B cell (primary cell): Measurements from ENCODE around the gene DTNBP1. TPM values are rescaled to one million over a fixed set of nuclear protein-coding genes. Genes with fewer than 3 reads are reported as not detected.
A peak's percentile ranks its signal among the peaks of the same experiment; 100 is the strongest.

Experiments
- ATAC-seq: fragments of 200-7000 bp; cut with Tn5 transposase; one replicate; pipeline ENCODE4 v1.10.0; 2021; ENCODE audit warnings: low read depth, mild to moderate bottlenecking, moderate number of reproducible peaks, moderate library complexity
- CTCF ChIA-PET: fragments of 350-600 bp; sonication (Branson Sonifier 250); formaldehyde crosslinking; loops from one replicate; lab custom pipeline; 2021; ENCODE audit warnings: antibody characterized with exemption, inconsistent platforms; lab: Charles Lee
- POLR2A ChIA-PET: fragments of 350-600 bp; sonication (Branson Sonifier 250); formaldehyde crosslinking; loops from one replicate; lab custom pipeline; 2021; ENCODE audit warnings: antibody characterized with exemption; lab: Charles Lee
- DNase-seq: peaks from one replicate; pipeline ENCODE4 v3.0.0; 2013
- H2AFZ ChIP-seq: 2 replicates; pipeline ENCODE4 v1.6.1; 2012; ENCODE audit warnings: mild to moderate bottlenecking, low read depth, low read length; ENCODE audit not compliant: insufficient read depth, poor library complexity, severe bottlenecking
- H3K27ac ChIP-seq, 2 donors: 1 replicate in 1 of 2; 2 replicates in 1 of 2; pipeline ENCODE4 v1.5.1; 2012 to 2013; ENCODE audit warnings: low read length in 2 of 2, mild to moderate bottlenecking in 2 of 2, moderate library complexity in 1 of 2
- H3K27me3 ChIP-seq, 4 experiments: fragments of 200-600 bp in 1 of 4; sonication (generic) in 1 of 4; replicated peaks in 1 of 4; 1 replicate in 2 of 4; 2 replicates in 2 of 4; pipeline versions ENCODE4 v1.6.1 to v1.7.0; 2013 to 2016; ENCODE audit warnings: low read length in 3 of 4, mild to moderate bottlenecking in 2 of 4, mixed read lengths in 1 of 4, moderate library complexity in 1 of 4; ENCODE audit not compliant: insufficient read depth in 4 of 4, control insufficient read depth in 3 of 4; ENCODE audit errors: control extremely low read depth in 1 of 4
- H3K36me3 ChIP-seq, 2 experiments: replicated peaks in 1 of 2; 1 replicate in 1 of 2; 2 replicates in 1 of 2; pipeline versions ENCODE4 v1.6.1 to v1.7.1; 2013; ENCODE audit warnings: low read length in 1 of 2; ENCODE audit not compliant: insufficient read depth in 2 of 2, control insufficient read depth in 1 of 2; ENCODE audit errors: control extremely low read depth in 1 of 2, extremely low read depth in 1 of 2
- H3K4me1 ChIP-seq, 2 donors: fragments of 200-600 bp in 1 of 2; sonication (generic) in 1 of 2; 1 replicate in 1 of 2; 2 replicates in 1 of 2; pipeline versions ENCODE4 v1.5.1 to v1.6.1; 2013 to 2017; ENCODE audit warnings: low read length in 2 of 2; ENCODE audit not compliant: control insufficient read depth in 2 of 2, insufficient read depth in 2 of 2
- H3K4me2 ChIP-seq: replicated peaks from 2 replicates; pipeline ENCODE3; 2012; ENCODE audit warnings: mild to moderate bottlenecking, low read depth, low read length; ENCODE audit not compliant: poor library complexity, severe bottlenecking
- H3K4me3 ChIP-seq, 5 experiments: fragments of 200-600 bp in 1 of 5; sonication (generic) in 1 of 5; 1 replicate in 3 of 5; 2 replicates in 2 of 5; pipeline versions ENCODE4 v1.5.1 to v1.7.0; 2011 to 2016; ENCODE audit warnings: low read length in 4 of 5, mild to moderate bottlenecking in 4 of 5, low read depth in 2 of 5, control low read depth in 1 of 5, moderate library complexity in 1 of 5; ENCODE audit not compliant: insufficient read depth in 1 of 5; ENCODE audit errors: control extremely low read depth in 1 of 5, extremely low read depth in 1 of 5
- H3K79me2 ChIP-seq: fragments of 200-600 bp; sonication (generic); one replicate; pipeline ENCODE4 v1.6.0; 2016; ENCODE audit warnings: low read length; ENCODE audit not compliant: control insufficient read depth, insufficient read depth
- H3K9ac ChIP-seq: fragments of 200-600 bp; sonication (generic); 2 replicates; pipeline ENCODE4 v1.6.1; 2017; ENCODE audit warnings: mild to moderate bottlenecking, low read length, moderate library complexity
- H3K9me3 ChIP-seq, 3 donors: one replicate each; pipeline versions ENCODE4 v1.6.1 to v1.7.1; 2013; ENCODE audit warnings: low read length in 2 of 3; ENCODE audit not compliant: control insufficient read depth in 2 of 3, insufficient read depth in 1 of 3; ENCODE audit errors: control extremely low read depth in 1 of 3
- H4K20me1 ChIP-seq: 2 replicates; pipeline ENCODE4 v1.6.0; 2012; ENCODE audit warnings: mild to moderate bottlenecking, low read length; ENCODE audit not compliant: insufficient read depth, control insufficient read depth, poor library complexity, severe bottlenecking
- H3K27ac Mint-ChIP-seq: one replicate; pipeline ENCODE4 v1.8.0; 2021; ENCODE audit warnings: mixed read lengths
- H3K27me3 Mint-ChIP-seq: one replicate; pipeline ENCODE4 v1.8.0; 2021; ENCODE audit warnings: mixed read lengths
- H3K4me1 Mint-ChIP-seq: one replicate; pipeline ENCODE4 v1.8.0; 2021; ENCODE audit warnings: mixed read lengths
- H3K4me3 Mint-ChIP-seq: one replicate; pipeline ENCODE4 v1.8.0; 2021; ENCODE audit warnings: mixed read lengths
- H3K9me3 Mint-ChIP-seq: one replicate; pipeline ENCODE4 v1.8.0; 2022; ENCODE audit warnings: mixed read lengths; ENCODE audit not compliant: insufficient read depth
- EZH2 ChIP-seq: IDR thresholded peaks from 2 replicates; pipeline ENCODE4 v1.6.1; 2012; ENCODE audit warnings: borderline replicate concordance, low read depth, mild to moderate bottlenecking, moderate library complexity, low read length; ENCODE audit not compliant: insufficient read depth, poor library complexity, severe bottlenecking
- WGBS: methylation state at CpG from one replicate; pipeline ENCODE4 v1.1.5; 2013; ENCODE audit warnings: missing lambda C conversion rate; ENCODE audit not compliant: insufficient coverage; 5-methylcytosine and 5-hydroxymethylcytosine counted together
- intact Hi-C: fragments of 100-400 bp; cut with micrococcal nuclease; formaldehyde crosslinking; loops from one replicate; pipeline ENCODE4 v1.10.0; 2022
- polyA plus RNA-seq: library from polyadenylated mRNA; depleted of rRNA; stranded (reverse); fragments of >200 nt; gene quantifications from 2 replicates; pipeline ENCODE4 v1.2.3, GENCODE V29; 2012
- total RNA-seq, 2 donors: library from RNA; stranded (reverse); fragments of 120-200 nt in 1 of 2; gene quantifications; 1 replicate in 1 of 2; 2 replicates in 1 of 2; pipeline versions ENCODE4 v1.2.3 to v1.2.4, GENCODE V29; 2013 to 2022
- TF ChIP-seq, protein P1 (sequence below): fragments of 200-600 bp; IDR thresholded peaks from one replicate; pipeline ENCODE4 v1.8.0; 2022; ENCODE audit warnings: antibody characterized with exemption, mild to moderate bottlenecking

DTNBP1 gene
- total and polyA plus RNA-seq, 2 donors (not counting 1 experiment from before 2014, with no cell fraction given): 31.4 to 73.0 TPM

GRCh38 chr6:15475261-15475660 lies 187.6 kb downstream of the DTNBP1 start:
- POLR2A ChIA-PET: no interaction called here
- H3K4me2 ChIP-seq: no peak overlapping the region
- H3K27ac ChIP-seq: no peak overlapping the region
- TF ChIP-seq EZH2: no peak
- TF ChIP-seq, protein P1, sequence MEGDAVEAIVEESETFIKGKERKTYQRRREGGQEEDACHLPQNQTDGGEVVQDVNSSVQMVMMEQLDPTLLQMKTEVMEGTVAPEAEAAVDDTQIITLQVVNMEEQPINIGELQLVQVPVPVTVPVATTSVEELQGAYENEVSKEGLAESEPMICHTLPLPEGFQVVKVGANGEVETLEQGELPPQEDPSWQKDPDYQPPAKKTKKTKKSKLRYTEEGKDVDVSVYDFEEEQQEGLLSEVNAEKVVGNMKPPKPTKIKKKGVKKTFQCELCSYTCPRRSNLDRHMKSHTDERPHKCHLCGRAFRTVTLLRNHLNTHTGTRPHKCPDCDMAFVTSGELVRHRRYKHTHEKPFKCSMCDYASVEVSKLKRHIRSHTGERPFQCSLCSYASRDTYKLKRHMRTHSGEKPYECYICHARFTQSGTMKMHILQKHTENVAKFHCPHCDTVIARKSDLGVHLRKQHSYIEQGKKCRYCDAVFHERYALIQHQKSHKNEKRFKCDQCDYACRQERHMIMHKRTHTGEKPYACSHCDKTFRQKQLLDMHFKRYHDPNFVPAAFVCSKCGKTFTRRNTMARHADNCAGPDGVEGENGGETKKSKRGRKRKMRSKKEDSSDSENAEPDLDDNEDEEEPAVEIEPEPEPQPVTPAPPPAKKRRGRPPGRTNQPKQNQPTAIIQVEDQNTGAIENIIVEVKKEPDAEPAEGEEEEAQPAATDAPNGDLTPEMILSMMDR: no peak
- no peaks in the 10 kb centered on the region for H3K27me3 Mint-ChIP-seq
- no peak overlapping the region for H3K4me3 Mint-ChIP-seq
- no peaks in the 10 kb centered on the region for H3K9me3 ChIP-seq
- H3K9me3 Mint-ChIP-seq: no peaks in the 10 kb centered on the region
- H3K4me1 ChIP-seq: peaks cover 0 to 9% of the 10 kb centered on the region in 2 donors
- ATAC-seq (no peak), DNase-seq (no peak)
- 90% methylated on average over 4 of the region's 6 CpGs for WGBS
- H3K4me3 ChIP-seq: no peak overlapping the region
- H3K4me1 Mint-ChIP-seq: peaks cover 47% of the 10 kb centered on the region
- H4K20me1 ChIP-seq: peaks cover 35% of the 10 kb centered on the region
- no peak overlapping the region for H3K9ac ChIP-seq
- peak overlapping the region; percentile 74 for H3K27ac Mint-ChIP-seq
- H3K36me3 ChIP-seq: peaks cover 15 to 34% of the 10 kb centered on the region in 2 experiments
- peaks cover 82% of the 10 kb centered on the region for H3K79me2 ChIP-seq
- no peak overlapping the region for H2AFZ ChIP-seq
- intact Hi-C loops: no loop called here
- no peaks in the 10 kb centered on the region for H3K27me3 ChIP-seq
- CTCF ChIA-PET: interaction anchor here (0.8 to 1.0 kb wide), 3 partner anchors 15 to 1410 kb away, joined by 3 to 5 read pairs (median 3); no protein-coding TSS in a partner anchor

- no peaks in the 10 kb centered on the region for H3K9me3 Mint-ChIP-seq
- POLR2A ChIA-PET: interaction anchor here (0.6 to 0.7 kb wide), 2 partner anchors 32 to 1587 kb away, joined by 3 to 8 read pairs; no protein-coding TSS in a partner anchor
Observed at GRCh38 chr6:15474196-15474595, 188.6 kb downstream of the DTNBP1 start.

More at GRCh38 chr6:15474196-15474595, 188.6 kb downstream of the DTNBP1 start:
- DNase-seq (no peak), ATAC-seq (no peak)
- Histone ChIP-seq H3K4me3 (no peak overlapping the region), H3K4me2 (no peak overlapping the region), H3K9ac (no peak overlapping the region), H3K27me3 (no peaks in the 10 kb centered on the region), H3K36me3 (peaks cover 19 to 39% of the 10 kb centered on the region in 2 experiments), H3K27ac (no peak overlapping the region), H4K20me1 (peaks cover 25% of the 10 kb centered on the region), H3K4me1 (peaks cover 0 to 9% of the 10 kb centered on the region in 2 donors), H3K79me2 (peaks cover 80% of the 10 kb centered on the region), H3K9me3 (no peaks in the 10 kb centered on the region), H2AFZ (no peak overlapping the region)
- TF ChIP-seq, protein P1: no peak
- TF ChIP-seq EZH2: no peak
- intact Hi-C loops: no loop called here
- Mint-ChIP-seq H3K4me1 (peaks cover 42% of the 10 kb centered on the region), H3K4me3 (no peak overlapping the region), H3K27me3 (no peaks in the 10 kb centered on the region), H3K27ac (no peak overlapping the region)
- CTCF ChIA-PET: interaction anchor here (1.0 to 1.1 kb wide), 2 partner anchors 83 to 1409 kb away, joined by 3 read pairs; no protein-coding TSS in a partner anchor
- 80% methylated on average over 1 of the region's 2 CpGs for WGBS
